SK-N-SH (cell line): ENCODE measurements around the gene KEL. TPM values are rescaled to one million over a fixed set of nuclear protein-coding genes. Genes with fewer than 3 reads are reported as not detected.

Source experiments
- CTCF ChIA-PET: fragments of 300-600, 350-600 bp; formaldehyde crosslinking; extraction: SDS; loops from one replicate; lab custom pipeline; 2021; lab: Yijun Ruan, JAX
- POLR2A ChIA-PET: fragments of 350-600 bp; sonication (Branson Sonifier 250); formaldehyde crosslinking; extraction: SDS; loops from one replicate; lab custom pipeline; 2020; ENCODE audit warnings: antibody characterized with exemption, inconsistent platforms; lab: Yijun Ruan, JAX
- DNase-seq: peaks from one replicate; pipeline ENCODE4 v3.0.0; 2012
- H2AFZ ChIP-seq: fragments of 200-600 bp; sonication (generic); 2 replicates; pipeline ENCODE4 v1.8.1; 2016; ENCODE audit warnings: antibody characterized with exemption, mild to moderate bottlenecking, low read depth
- H3F3A ChIP-seq: fragments of 200-600 bp; sonication (generic); replicated peaks from 2 replicates; pipeline ENCODE3; 2016; ENCODE audit warnings: antibody characterized with exemption, mild to moderate bottlenecking; ENCODE audit not compliant: insufficient read depth
- H3K27ac ChIP-seq, 2 experiments: fragments of 200-500 bp in 1 of 2; fragments of 200-600 bp in 1 of 2; sonication (Bioruptor generic) in 1 of 2; sonication (generic), shearing (Covaris generic) in 1 of 2; 2 replicates each; pipeline versions ENCODE4 v1.5.1 to v1.6.1; 2014 to 2016; ENCODE audit warnings: low read depth in 2 of 2, inconsistent platforms in 1 of 2, low read length in 1 of 2, mild to moderate bottlenecking in 1 of 2, mixed read lengths in 1 of 2
- H3K27me3 ChIP-seq: fragments of 200-600 bp; sonication (generic), shearing (Covaris generic); 2 replicates; pipeline ENCODE4 v1.6.1; 2016; ENCODE audit warnings: mixed run types; ENCODE audit not compliant: insufficient read depth
- H3K36me3 ChIP-seq, 2 experiments: fragments of 200-500 bp in 1 of 2; fragments of 200-600 bp in 1 of 2; sonication (Bioruptor generic) in 1 of 2; sonication (generic) in 1 of 2; replicated peaks in 1 of 2; 2 replicates each; pipeline versions ENCODE3 to v1.5.1; 2014 to 2016; ENCODE audit warnings: low read length in 1 of 2, mild to moderate bottlenecking in 1 of 2; ENCODE audit not compliant: insufficient read depth in 2 of 2, control insufficient read depth in 1 of 2
- H3K4me1 ChIP-seq, 2 experiments: fragments of 200-500 bp in 1 of 2; fragments of 200-600 bp in 1 of 2; sonication (Bioruptor generic) in 1 of 2; sonication (generic), shearing (Covaris generic) in 1 of 2; 2 replicates each; pipeline versions ENCODE4 v1.5.1 to v1.6.1; 2014 to 2016; ENCODE audit warnings: low read depth in 1 of 2, low read length in 1 of 2, mixed run types in 1 of 2; ENCODE audit not compliant: insufficient read depth in 2 of 2, control insufficient read depth in 1 of 2
- H3K4me2 ChIP-seq: fragments of 200-600 bp; sonication (generic), shearing (Covaris generic); 2 replicates; pipeline ENCODE4 v1.6.1; 2017; ENCODE audit warnings: mixed run types
- H3K4me3 ChIP-seq, 2 experiments: fragments of 200-500 bp in 1 of 2; fragments of 200-600 bp in 1 of 2; sonication (Bioruptor generic) in 1 of 2; sonication (generic), shearing (Covaris generic) in 1 of 2; 2 replicates each; pipeline versions ENCODE4 v1.5.1 to v1.8.1; 2014 to 2016; ENCODE audit warnings: low read depth in 2 of 2, inconsistent platforms in 1 of 2, low read length in 1 of 2, mild to moderate bottlenecking in 1 of 2, mixed read lengths in 1 of 2, moderate library complexity in 1 of 2
- H3K79me2 ChIP-seq: fragments of 200-600 bp; sonication (generic); 2 replicates; pipeline ENCODE4 v1.8.1; 2017; ENCODE audit warnings: mild to moderate bottlenecking; ENCODE audit not compliant: insufficient read depth
- H3K9ac ChIP-seq: fragments of 200-600 bp; sonication (generic); 2 replicates; pipeline ENCODE4 v1.6.1; 2017; ENCODE audit warnings: mixed run types
- H3K9me2 ChIP-seq: fragments of 200-600 bp; sonication (generic); 2 replicates; pipeline ENCODE4 v1.6.1; 2017; ENCODE audit warnings: mixed run types
- H3K9me3 ChIP-seq: fragments of 200-600 bp; sonication (generic); 2 replicates; pipeline ENCODE4 v1.6.1; 2017; ENCODE audit warnings: mixed run types, mild to moderate bottlenecking, moderate library complexity
- H4K20me1 ChIP-seq: fragments of 200-600 bp; sonication (generic); 2 replicates; pipeline ENCODE4 v1.6.1; 2017; ENCODE audit warnings: mild to moderate bottlenecking, mixed run types; ENCODE audit not compliant: insufficient read depth
- CTCF ChIP-seq: fragments of 200-600 bp; sonication (generic); IDR thresholded peaks from 2 replicates; pipeline ENCODE4 v1.6.1; 2017; ENCODE audit warnings: antibody characterized with exemption, mild to moderate bottlenecking, moderate library complexity
- EP300 ChIP-seq, 2 experiments: IDR thresholded peaks; 2 replicates each; pipeline versions ENCODE4 v1.4.0 to v1.6.1; 2012; ENCODE audit warnings: borderline replicate concordance in 1 of 2, low read depth in 1 of 2, low read length in 1 of 2
- EZH2phosphoT487 ChIP-seq: fragments of 200-600 bp; sonication (generic); IDR thresholded peaks from 2 replicates; pipeline ENCODE4 v1.6.1; 2017; ENCODE audit warnings: low read depth, mixed run types, mild to moderate bottlenecking, antibody characterized with exemption, moderate library complexity, borderline replicate concordance
- FOXM1 ChIP-seq: IDR thresholded peaks from 2 replicates; pipeline ENCODE4 v1.4.0; 2012; ENCODE audit warnings: low read depth, mild to moderate bottlenecking
- GATA2 ChIP-seq: sonication (generic); formaldehyde crosslinking; IDR thresholded peaks from 2 replicates; pipeline ENCODE4 v1.5.0; 2020; ENCODE audit warnings: mild to moderate bottlenecking, missing genetic modification reagents
- MEF2A ChIP-seq: IDR thresholded peaks from 2 replicates; pipeline ENCODE4 v1.4.0; 2012; ENCODE audit warnings: low read depth, borderline replicate concordance
- MXI1 ChIP-seq: IDR thresholded peaks from 2 replicates; pipeline ENCODE4 v1.6.1; 2012; ENCODE audit warnings: mild to moderate bottlenecking, low read depth, low read length, improper control_type of control experiment
- NFIC ChIP-seq: IDR thresholded peaks from 2 replicates; pipeline ENCODE4 v1.4.0; 2012; ENCODE audit warnings: borderline replicate concordance
- PBX3 ChIP-seq: IDR thresholded peaks from 2 replicates; pipeline ENCODE4; 2012
- POLR2AphosphoS5 ChIP-seq: IDR thresholded peaks from 2 replicates; pipeline ENCODE4 v1.6.1; 2012; ENCODE audit warnings: low read depth, low read length
- REST ChIP-seq: IDR thresholded peaks from 2 replicates; pipeline ENCODE4 v1.6.1; 2012; ENCODE audit warnings: mild to moderate bottlenecking, low read depth, low read length, moderate library complexity
- SIN3A ChIP-seq: IDR thresholded peaks from 2 replicates; pipeline ENCODE4 v1.6.1; 2012; ENCODE audit warnings: low read depth, mild to moderate bottlenecking, low read length, moderate library complexity, borderline replicate concordance
- TAF1 ChIP-seq: IDR thresholded peaks from 2 replicates; pipeline ENCODE4 v1.6.1; 2012; ENCODE audit warnings: low read depth, mild to moderate bottlenecking, low read length, moderate library complexity, borderline replicate concordance
- TEAD4 ChIP-seq: IDR thresholded peaks from 2 replicates; pipeline ENCODE4 v1.4.0; 2012; ENCODE audit warnings: mild to moderate bottlenecking, borderline replicate concordance; ENCODE audit not compliant: insufficient read depth
- USF1 ChIP-seq: IDR thresholded peaks from 2 replicates; pipeline ENCODE4 v1.4.0; 2012; ENCODE audit warnings: low read depth, borderline replicate concordance
- USF2 ChIP-seq: fragments of 150-350 bp; IDR thresholded peaks from 2 replicates; pipeline ENCODE4 v1.6.1; 2017; ENCODE audit warnings: antibody characterized with exemption, low read length, low read depth, borderline replicate concordance
- YY1 ChIP-seq: IDR thresholded peaks from 2 replicates; pipeline ENCODE4 v1.4.0; 2012; ENCODE audit warnings: low read depth, mild to moderate bottlenecking
- WGBS: methylation state at CpG from one replicate; pipeline ENCODE4 v1.1.6; 2017; ENCODE audit warnings: low lambda C conversion rate; 5-methylcytosine and 5-hydroxymethylcytosine counted together
- polyA plus RNA-seq, 3 experiments: library from polyadenylated mRNA; depleted of rRNA; stranded (reverse); fragments of >200 nt; gene quantifications; 2 replicates each; pipeline ENCODE4 v1.2.3, GENCODE V29; 2012

KEL gene
- polyA plus RNA-seq, 1 of the 3 experiments (the other 2 are of a cell fraction): 0.05 TPM

- Histone ChIP-seq H3K79me2 (no peaks in the 10 kb centered on the region), H3K4me1 (no peaks in the 10 kb centered on the region), H4K20me1 (no peaks in the 10 kb centered on the region), H3F3A (no peaks in the 10 kb centered on the region), H3K9me2 (no peaks in the 10 kb centered on the region), H2AFZ (no peak overlapping the region), H3K36me3 (no peaks in the 10 kb centered on the region), H3K9me3 (peaks cover 17% of the 10 kb centered on the region), H3K4me2 (no peak overlapping the region), H3K27ac (no peak overlapping the region), H3K9ac (no peak overlapping the region), H3K4me3 (no peak overlapping the region), H3K27me3 (peaks cover 6% of the 10 kb centered on the region; the same call in 1 of the 2 replicates)
- DNase-seq: peak; percentile 47
- TF ChIP-seq USF1 (no peak), CTCF (peak; percentile 43)
- ChIA-PET POLR2A (no interaction called here), CTCF (interaction anchor here (0.6 to 1.8 kb wide), 8 partner anchors 13 to 306 kb away, joined by 3 to 6 read pairs (median 4); no protein-coding TSS in a partner anchor)
- WGBS: 29% methylated on average over 21 of the region's 21 CpGs
These were observed 53.0 kb downstream of the KEL start for GRCh38 chr7:142908921-142909890.

GRCh38 chr7:142908290-142908689, 53.9 kb downstream of the KEL start:
- Histone ChIP-seq H3K79me2 (no peaks in the 10 kb centered on the region), H4K20me1 (no peaks in the 10 kb centered on the region), H3F3A (no peaks in the 10 kb centered on the region), H3K36me3 (no peaks in the 10 kb centered on the region), H3K27ac (no peak overlapping the region), H3K9ac (no peak overlapping the region), H3K9me3 (peaks cover 18% of the 10 kb centered on the region), H3K4me3 (no peak overlapping the region), H3K4me2 (no peak overlapping the region), H3K4me1 (no peaks in the 10 kb centered on the region), H2AFZ (no peak overlapping the region), H3K9me2 (no peaks in the 10 kb centered on the region), H3K27me3 (peaks cover 6% of the 10 kb centered on the region; the same call in 1 of the 2 replicates)
- POLR2A ChIA-PET: no interaction called here
- CTCF ChIA-PET: no interaction called here
- 10% methylated on average over 11 of the region's 11 CpGs for WGBS
- no peak for DNase-seq
- TF ChIP-seq MEF2A (no peak), TEAD4 (no peak), MXI1 (no peak), PBX3 (no peak), EZH2phosphoT487 (no peak), NFIC (no peak), FOXM1 (no peak), SIN3A (no peak), POLR2AphosphoS5 (no peak), REST (no peak), YY1 (no peak), GATA2 (CRISPR knock-in tag) (no peak), EP300 (IDR thresholded peaks at IDR 0.05; ENCODE audit: borderline replicate concordance in 1 of 2, low read depth in 1 of 2, low read length in 1 of 2) (no peak), USF2 (no peak), TAF1 (no peak)
